ENCODE data around the gene PROK2.

The PROK2 gene

GRCh38 chr3:71784914-71785531 is at the start of gene PROK2:
Gene PROK2 (minus strand): TSS chr3:71785148. CDS start chr3:71785052, 96 bp downstream.
- DNase-seq, result peak; percentile 8

GRCh38 chr3:71831599-71831998 is 46.7 kb upstream of the PROK2 start:
- no peak for DNase-seq

GRCh38 chr3:71825551-71826283 is 40.8 kb upstream of the PROK2 start:
- DNase-seq, result no peak

GRCh38 chr3:71821116-71821515 is 36.2 kb upstream of the PROK2 start:
- no peak for DNase-seq

- DNase-seq, result no peak
Measured at GRCh38 chr3:71817262-71817661, 32.3 kb upstream of the PROK2 start.

GRCh38 chr3:71816767-71817156 is 31.8 kb upstream of the PROK2 start:
- no peak for DNase-seq

GRCh38 chr3:71815340-71816067 is 30.6 kb upstream of the PROK2 start:
- no peak for DNase-seq

GRCh38 chr3:71813704-71814103 is 28.8 kb upstream of the PROK2 start:
- peak; percentile 47 for DNase-seq

- DNase-seq, result no peak
Measured at GRCh38 chr3:71813073-71813472, 28.1 kb upstream of the PROK2 start.

GRCh38 chr3:71810056-71810455 is 25.1 kb upstream of the PROK2 start:
- no peak for DNase-seq

- DNase-seq, result no peak
Measured at GRCh38 chr3:71809321-71810026, 24.5 kb upstream of the PROK2 start.

GRCh38 chr3:71806736-71807135 is 21.8 kb upstream of the PROK2 start:
- DNase-seq, result no peak

- DNase-seq, result no peak
Measured at GRCh38 chr3:71805691-71806090, 20.7 kb upstream of the PROK2 start.

- peak; percentile 70 for DNase-seq
Measured at GRCh38 chr3:71805199-71805598, 20.3 kb upstream of the PROK2 start.

GRCh38 chr3:71803248-71803647 is 18.3 kb upstream of the PROK2 start:
- no peak for DNase-seq

- no peak for DNase-seq
Measured at GRCh38 chr3:71801986-71802385, 17.0 kb upstream of the PROK2 start.

- no peak for DNase-seq
Measured at GRCh38 chr3:71800023-71800422, 15.1 kb upstream of the PROK2 start.

GRCh38 chr3:71797455-71797854 is 12.5 kb upstream of the PROK2 start:
- DNase-seq, result no peak

GRCh38 chr3:71796290-71796689 is 11.3 kb upstream of the PROK2 start:
- no peak for DNase-seq

GRCh38 chr3:71791634-71792033 is 6.7 kb upstream of the PROK2 start:
- no peak for DNase-seq

GRCh38 chr3:71789922-71790321 is 5.0 kb upstream of the PROK2 start:
- no peak for DNase-seq

GRCh38 chr3:71787851-71788405 is 3.0 kb upstream of the PROK2 start:
- no peak for DNase-seq

- DNase-seq, result no peak
Measured at GRCh38 chr3:71786551-71786950, 1.6 kb upstream of the PROK2 start.
